SKM-1 (cell line): ENCODE data around the gene WDR90.

Source experiments
- DNase-seq: peaks from one replicate; lab custom pipeline; 2025; ENCODE audit not compliant: unreplicated experiment; lab: John Stamatoyannopoulos, UW

WDR90 gene

DNA sequence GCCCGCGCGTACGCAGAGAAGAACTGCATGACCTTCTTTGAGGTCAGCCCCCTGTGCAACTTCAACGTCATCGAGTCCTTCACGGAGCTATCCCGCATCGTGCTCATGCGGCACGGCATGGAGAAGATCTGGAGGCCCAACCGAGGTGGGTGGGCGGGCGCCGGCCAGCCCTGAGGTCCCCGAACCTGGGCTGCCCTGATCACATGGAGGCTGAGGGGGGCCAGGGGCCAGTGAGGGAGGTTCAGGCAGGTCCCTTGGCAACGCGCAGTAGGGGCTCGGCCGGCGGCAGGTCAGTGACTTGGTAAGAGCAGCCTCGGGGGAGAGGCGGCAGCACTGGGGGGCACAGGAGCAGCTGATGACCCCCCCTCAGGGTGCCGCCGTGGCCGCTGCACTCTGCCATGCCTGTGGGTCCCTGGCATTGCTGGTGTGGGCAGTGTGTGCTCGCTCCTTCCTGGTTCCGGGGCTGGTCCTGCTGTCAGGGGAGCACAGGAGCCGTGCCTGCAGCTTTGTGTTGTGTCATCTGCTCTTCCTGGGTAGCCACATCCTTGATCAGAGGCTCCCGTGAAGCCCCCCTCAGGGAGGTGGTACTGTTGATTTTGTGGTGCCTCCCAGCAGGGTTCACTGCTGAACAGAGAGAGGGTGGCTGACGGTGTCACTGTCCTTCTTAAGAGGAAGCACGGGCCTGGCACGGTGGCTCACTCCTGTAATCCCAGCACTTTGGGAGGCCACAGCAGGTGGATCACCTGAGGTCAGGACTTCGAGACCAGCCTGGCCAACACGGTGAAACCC lies 23.0 kb upstream of the WDR90 start:
- no peak for DNase-seq

DNA sequence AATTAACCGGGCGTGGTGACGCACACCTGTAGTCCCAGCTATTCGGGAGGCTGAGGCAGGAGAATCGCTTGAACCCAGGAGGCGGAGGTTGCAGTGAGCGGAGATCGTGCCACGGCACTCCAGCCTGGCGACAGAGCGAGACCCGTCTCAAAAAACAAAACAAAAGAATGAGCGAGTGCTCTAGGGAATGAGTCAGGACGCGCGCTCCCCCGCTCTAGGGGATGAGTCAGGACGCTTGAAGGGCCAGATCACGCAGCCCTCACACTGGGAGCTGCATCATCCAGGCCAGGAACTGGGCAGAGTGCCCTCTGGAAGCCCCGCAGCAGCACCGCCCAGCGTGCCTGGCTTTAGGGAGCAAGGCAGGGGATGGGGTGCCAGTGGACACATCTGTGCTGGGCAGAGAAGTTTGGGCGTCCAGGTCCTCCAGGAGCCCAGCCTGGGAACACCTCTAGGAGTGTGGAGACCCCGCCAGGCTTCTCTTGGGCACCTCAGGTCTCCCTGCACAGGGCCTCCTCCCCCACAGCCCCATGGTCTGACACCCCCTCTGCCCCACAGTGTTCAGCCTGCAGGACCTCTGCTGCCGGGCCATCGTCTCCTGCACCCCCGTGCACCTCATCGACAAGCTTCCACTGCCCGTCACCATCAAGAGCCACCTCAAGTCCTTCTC lies 22.2 kb upstream of the WDR90 start:
- DNase-seq = no peak

DNA sequence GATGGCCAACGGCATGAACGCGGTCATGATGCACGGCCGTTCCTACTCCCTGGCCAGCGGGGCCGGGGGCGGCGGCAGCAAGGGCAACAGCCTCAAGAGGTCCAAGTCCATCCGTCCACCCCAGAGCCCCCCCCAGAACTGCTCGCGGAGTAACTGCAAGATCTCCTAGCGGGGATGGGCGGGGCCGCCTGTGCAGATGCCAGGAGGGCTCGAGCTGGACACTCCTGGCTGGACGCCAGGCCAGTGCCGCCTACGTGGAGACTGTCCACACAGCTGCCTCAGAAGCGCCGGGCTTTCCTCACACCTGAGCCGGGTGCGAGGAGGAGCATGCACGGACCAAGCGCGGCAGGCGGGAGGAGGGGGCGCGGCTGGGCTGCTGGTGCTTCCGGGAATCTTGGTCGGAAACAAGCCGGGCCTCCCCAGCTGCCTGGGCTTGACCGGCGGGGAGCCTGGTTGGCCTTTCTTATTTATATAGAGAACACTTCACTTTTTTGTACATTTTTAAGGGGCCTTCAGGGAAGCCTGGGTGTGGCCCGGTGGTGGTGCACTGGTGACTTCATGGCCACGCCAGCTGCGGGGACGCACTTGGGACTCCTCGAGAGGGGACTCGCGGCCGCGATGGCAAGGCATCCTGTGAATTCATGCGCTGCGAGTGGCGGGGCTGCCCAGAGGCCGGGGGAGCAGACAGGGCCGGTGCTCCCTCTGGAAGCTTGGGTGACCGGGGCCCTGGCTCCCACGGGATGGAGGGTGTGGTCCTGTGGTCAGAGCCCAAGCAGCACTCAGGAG lies 21.5 kb upstream of the WDR90 start:
- no peak for DNase-seq

GRCh38 chr16:628321-629061 lies 20.7 kb upstream of the WDR90 start:
- DNase-seq = no peak

DNA sequence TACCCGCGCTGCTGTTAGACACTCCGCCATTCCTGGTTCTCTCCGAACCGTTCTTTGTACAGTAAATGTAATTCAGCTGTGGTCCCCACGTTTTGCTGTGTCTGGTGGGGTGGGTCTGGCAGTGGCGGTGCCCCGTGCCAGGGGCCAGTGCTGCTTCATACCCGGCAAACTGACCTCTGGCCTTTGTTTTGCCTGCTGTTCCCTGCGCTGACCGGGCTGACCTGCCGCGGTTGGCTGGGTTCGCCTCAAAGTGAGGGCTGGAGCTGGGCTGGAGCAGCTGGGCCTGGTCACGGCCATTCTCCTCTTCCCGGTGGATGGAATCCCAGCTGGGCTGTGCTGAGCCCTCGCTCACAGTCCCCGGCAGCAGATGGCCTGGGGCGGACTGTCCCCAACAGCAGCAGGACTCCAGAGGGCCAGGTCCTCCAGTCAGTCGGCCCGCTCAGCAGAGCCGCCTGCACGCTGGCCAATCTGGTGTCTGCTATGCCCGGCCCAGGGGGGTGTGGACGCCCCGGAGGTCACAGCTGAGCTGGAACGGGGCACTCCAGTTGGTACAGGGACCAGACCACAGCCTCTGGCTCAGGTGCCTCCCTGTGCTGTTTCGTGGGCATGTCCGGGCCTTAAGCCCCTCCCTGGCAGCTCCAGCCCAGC lies 19.9 kb upstream of the WDR90 start:
- no peak for DNase-seq

DNA sequence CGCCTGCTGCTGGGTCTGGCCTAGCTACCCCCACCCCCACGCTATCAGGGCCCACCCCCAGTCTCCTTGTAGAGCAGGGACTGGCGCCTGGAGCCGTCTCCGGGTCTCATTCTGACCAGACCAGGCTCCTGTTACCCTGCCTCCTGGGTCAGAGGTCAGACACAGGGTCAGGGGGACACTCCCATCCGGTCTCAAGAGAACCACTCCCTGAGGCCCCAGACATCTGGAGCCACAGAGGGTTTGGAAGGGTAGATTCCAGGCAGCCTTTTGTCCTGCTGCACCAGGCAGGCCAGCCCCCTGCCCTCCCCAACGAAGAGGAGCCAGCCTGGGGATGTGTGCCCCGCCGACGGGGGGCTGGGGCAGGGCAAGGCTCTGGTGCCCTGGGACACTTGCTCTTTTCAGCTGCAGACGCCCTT lies 19.3 kb upstream of the WDR90 start:
- no peak for DNase-seq

DNA sequence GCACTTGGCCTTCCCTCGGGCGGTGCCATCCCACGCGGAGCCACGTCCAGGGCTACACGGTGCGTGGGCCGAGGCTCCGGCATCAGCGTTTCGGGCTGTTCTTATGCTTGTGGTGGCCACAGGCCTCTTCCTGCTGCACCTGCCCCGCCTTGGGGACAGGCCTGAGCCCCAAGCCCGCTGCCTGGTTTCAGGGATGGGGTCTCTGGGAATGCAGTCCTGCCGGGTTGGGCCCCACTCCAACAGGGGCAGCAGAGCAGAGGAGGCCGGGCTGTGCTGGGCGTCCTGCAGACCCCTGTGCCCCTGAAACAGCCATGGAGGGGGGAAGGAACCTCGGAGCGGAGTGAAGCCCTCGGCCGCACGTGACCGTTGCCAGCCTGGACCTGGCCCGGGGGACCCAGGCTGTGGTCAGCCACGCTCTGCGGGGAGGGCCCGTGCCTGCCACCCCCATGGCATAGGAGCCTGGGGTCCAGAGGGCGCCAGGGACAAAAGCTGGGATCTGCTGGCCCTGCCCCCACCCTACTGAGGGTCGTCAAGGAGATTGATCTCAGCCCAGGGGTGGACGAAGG lies 18.8 kb upstream of the WDR90 start:
- no peak for DNase-seq

GRCh38 chr16:630815-631405 lies 18.3 kb upstream of the WDR90 start, which contains the start of gene WFIKKN1:
WFIKKN1 (plus strand) TSS chr16:630985; CDS start chr16:631254, 269 bp downstream.
- no peak for DNase-seq

DNA sequence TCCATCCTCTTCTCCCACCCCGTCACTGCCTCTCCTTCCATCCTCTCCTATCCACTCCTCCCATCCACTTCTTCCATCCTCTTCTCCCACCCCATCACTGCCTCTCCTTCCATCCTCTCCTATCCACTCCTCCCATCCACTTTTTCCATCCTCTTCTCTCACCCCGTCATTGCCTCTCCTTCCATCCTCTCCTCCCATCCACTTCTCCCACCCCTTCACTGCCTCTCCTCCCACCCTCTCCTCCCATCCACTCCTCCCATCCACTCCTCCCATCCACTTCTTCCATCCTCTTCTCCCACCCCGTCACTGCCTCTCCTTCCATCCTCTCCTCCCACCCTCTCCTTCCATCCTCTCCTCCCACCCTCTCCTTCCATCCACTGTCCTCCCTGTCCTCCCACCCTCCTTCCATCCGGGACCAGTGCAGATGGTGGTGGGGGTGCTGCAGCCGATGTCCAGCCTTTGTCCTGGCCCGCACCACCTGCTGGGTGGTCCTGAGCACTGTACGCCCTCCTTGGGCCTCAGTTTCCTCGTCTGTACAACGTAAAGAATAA lies 17.3 kb upstream of the WDR90 start:
- no peak for DNase-seq

GRCh38 chr16:632486-633335 lies 16.5 kb upstream of the WDR90 start:
- DNase-seq = no peak

DNA sequence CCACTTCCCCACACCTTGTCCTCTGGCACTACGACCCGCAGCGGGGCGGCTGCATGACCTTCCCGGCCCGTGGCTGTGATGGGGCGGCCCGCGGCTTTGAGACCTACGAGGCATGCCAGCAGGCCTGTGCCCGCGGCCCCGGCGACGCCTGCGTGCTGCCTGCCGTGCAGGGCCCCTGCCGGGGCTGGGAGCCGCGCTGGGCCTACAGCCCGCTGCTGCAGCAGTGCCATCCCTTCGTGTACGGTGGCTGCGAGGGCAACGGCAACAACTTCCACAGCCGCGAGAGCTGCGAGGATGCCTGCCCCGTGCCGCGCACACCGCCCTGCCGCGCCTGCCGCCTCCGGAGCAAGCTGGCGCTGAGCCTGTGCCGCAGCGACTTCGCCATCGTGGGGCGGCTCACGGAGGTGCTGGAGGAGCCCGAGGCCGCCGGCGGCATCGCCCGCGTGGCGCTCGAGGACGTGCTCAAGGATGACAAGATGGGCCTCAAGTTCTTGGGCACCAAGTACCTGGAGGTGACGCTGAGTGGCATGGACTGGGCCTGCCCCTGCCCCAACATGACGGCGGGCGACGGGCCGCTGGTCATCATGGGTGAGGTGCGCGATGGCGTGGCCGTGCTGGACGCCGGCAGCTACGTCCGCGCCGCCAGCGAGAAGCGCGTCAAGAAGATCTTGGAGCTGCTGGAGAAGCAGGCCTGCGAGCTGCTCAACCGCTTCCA lies 15.7 kb upstream of the WDR90 start:
- DNase-seq = no peak

GRCh38 chr16:634051-634670 lies 15.0 kb upstream of the WDR90 start:
- DNase-seq = no peak

GRCh38 chr16:634996-635395 lies 14.2 kb upstream of the WDR90 start:
- DNase-seq = no peak

GRCh38 chr16:635573-636205 lies 13.5 kb upstream of the WDR90 start:
- no peak for DNase-seq

DNA sequence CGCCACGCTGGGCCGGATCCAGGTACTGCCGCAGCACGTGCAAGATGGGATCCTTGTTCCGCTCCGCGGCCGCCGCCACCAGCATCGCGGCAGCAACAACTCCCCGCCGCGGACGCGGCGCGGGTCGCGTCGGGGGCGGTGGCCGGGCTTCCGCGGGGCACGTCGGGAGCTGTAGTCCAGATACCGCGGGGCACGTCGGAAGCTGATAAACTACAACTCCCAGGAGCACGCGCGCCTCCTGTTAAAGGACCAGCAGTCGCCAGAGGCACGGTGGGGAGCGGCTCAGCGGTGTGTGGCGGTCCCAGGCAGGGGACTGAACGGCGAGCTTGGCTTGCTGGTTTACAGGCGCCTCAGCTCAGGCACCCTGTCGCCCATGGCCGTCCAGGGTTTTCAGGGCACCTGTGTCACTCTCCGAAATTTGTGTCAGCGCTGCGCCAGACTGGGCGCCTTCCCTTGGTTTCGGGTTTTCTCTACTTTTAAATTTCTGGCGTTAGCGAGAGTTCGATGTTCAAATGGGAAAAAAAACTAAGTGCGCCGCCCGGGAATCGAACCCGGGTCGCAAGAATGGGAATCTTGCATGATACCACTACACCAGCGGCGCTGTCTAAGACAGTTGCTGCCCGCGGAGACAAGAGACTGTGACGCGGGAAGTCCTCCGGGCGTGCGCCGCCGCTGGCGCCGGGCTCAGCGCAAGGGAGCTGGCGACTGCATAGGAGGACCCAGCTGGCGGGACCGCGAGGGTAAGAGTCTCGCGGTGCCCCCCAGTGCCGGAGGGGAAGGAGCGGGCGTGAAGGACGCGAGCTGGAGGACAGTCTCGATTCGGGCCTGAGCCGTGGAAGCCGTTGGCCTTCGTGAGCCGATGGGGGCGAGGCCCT lies 12.7 kb upstream of the WDR90 start, which contains the start of gene METTL26:
METTL26 (minus strand) TSS at position 100 of the 875 bp plus-strand sequence; CDS start at position 85, 15 bp downstream.
- DNase-seq = peak; percentile 87
